ENCODE measurements around the gene ADSS2. TPM values are rescaled to one million over a fixed set of nuclear protein-coding genes. Genes with fewer than 3 reads are reported as not detected.
"Not testable (repeated sequence)": the region's sequence is repeated elsewhere in the genome, so short reads cannot be mapped to it uniquely, and the experiment has no call there.

Gene ADSS2
- total RNA-seq, 2 experiments from 2014 or later = 50.2 to 56.0 TPM

- ChIA-PET POLR2A (no interaction called here), CTCF (no interaction called here)
- DNase-seq = no peak
- intact Hi-C loops (cut with micrococcal nuclease) = no loop called here
- Mint-ChIP-seq H3K4me3 (no peak overlapping the region), H3K9me3 (peaks cover 10% of the 10 kb centered on the region), H3K36me3 (ENCODE audit: low read depth) (peaks cover 3% of the 10 kb centered on the region), H3K27me3 (no peaks in the 10 kb centered on the region), H3K4me1 (ENCODE audit: low read depth) (no peaks in the 10 kb centered on the region), H3K27ac (no peak overlapping the region)
- TF ChIP-seq, protein P1, sequence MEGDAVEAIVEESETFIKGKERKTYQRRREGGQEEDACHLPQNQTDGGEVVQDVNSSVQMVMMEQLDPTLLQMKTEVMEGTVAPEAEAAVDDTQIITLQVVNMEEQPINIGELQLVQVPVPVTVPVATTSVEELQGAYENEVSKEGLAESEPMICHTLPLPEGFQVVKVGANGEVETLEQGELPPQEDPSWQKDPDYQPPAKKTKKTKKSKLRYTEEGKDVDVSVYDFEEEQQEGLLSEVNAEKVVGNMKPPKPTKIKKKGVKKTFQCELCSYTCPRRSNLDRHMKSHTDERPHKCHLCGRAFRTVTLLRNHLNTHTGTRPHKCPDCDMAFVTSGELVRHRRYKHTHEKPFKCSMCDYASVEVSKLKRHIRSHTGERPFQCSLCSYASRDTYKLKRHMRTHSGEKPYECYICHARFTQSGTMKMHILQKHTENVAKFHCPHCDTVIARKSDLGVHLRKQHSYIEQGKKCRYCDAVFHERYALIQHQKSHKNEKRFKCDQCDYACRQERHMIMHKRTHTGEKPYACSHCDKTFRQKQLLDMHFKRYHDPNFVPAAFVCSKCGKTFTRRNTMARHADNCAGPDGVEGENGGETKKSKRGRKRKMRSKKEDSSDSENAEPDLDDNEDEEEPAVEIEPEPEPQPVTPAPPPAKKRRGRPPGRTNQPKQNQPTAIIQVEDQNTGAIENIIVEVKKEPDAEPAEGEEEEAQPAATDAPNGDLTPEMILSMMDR (IDR thresholded peaks at IDR 0.05) = no peak
- ATAC-seq = no peak
Observed at GRCh38 chr1:244367399-244368114, 84.2 kb downstream of the ADSS2 start.

DNA sequence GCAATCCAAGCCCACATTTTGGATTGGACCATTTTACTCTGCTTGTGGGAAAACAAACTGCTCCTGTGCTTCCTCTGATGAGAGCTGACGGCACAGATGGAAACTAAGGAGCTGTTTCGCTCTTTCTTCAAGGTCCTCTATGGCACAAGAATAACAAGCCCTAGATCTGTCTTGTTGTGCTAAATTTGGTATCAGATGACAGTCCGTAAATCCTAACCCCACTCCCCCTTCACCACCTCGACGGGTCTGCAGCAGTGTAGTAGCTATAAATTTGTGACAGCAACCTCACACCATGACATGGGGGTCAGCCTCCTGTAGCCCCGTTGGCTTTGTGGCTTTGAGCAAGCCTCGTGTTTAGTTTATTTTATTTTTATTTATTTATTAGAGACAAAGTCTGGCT lies 85.9 kb downstream of the ADSS2 start:
- Mint-ChIP-seq H3K9me3 (peaks cover 10% of the 10 kb centered on the region), H3K4me3 (no peak overlapping the region), H3K27ac (no peak overlapping the region), H3K36me3 (ENCODE audit: low read depth) (peaks cover 3% of the 10 kb centered on the region), H3K27me3 (no peaks in the 10 kb centered on the region), H3K4me1 (ENCODE audit: low read depth) (no peaks in the 10 kb centered on the region)
- POLR2A ChIA-PET = no interaction called here
- DNase-seq (no peak), ATAC-seq (no peak)
- TF ChIP-seq, protein P1 (IDR thresholded peaks at IDR 0.05) = no peak
- intact Hi-C loops (cut with micrococcal nuclease) = no loop called here
- CTCF ChIA-PET = no interaction called here

DNA sequence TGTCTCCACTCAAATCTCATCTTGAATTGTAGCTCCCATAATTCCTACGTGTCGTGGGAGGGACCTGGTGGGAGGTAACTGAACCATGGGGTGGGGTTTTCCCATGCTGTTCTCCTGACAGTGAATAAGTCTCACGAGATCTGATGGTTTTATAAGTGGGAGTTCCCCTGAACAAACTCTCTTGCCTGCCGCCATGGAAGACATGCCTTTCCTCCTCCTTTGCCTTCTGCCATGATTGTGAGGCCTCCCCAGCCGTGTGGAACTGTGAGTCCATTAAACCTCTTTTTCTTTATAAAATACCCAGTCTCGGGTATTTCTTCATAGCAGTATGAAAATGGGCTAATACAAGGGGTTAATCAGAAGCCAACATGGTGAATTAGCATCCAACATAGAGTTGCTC lies 86.4 kb downstream of the ADSS2 start:
- ATAC-seq; POLR2A ChIA-PET; H3K36me3 Mint-ChIP-seq (ENCODE audit: low read depth); H3K4me3 Mint-ChIP-seq; H3K27ac Mint-ChIP-seq; intact Hi-C loops (cut with micrococcal nuclease); H3K27me3 Mint-ChIP-seq; H3K4me1 Mint-ChIP-seq (ENCODE audit: low read depth); DNase-seq; CTCF ChIA-PET: not testable (repeated sequence)
- peaks cover 10% of the 10 kb centered on the region for H3K9me3 Mint-ChIP-seq

- CTCF ChIA-PET = no interaction called here
- TF ChIP-seq, protein P1 (IDR thresholded peaks at IDR 0.05) = no peak
- H3K36me3 Mint-ChIP-seq (ENCODE audit: low read depth) = peaks cover 3% of the 10 kb centered on the region
- H3K4me1 Mint-ChIP-seq (ENCODE audit: low read depth) = no peaks in the 10 kb centered on the region
- H3K4me3 Mint-ChIP-seq = no peak overlapping the region
- ATAC-seq (no peak), DNase-seq (no peak)
- intact Hi-C loops (cut with micrococcal nuclease) = no loop called here
- H3K27me3 Mint-ChIP-seq = no peaks in the 10 kb centered on the region
- no peak overlapping the region for H3K27ac Mint-ChIP-seq
- POLR2A ChIA-PET = no interaction called here
- peaks cover 10% of the 10 kb centered on the region for H3K9me3 Mint-ChIP-seq
Observed at GRCh38 chr1:244362476-244362875, 89.2 kb downstream of the ADSS2 start.

DNA sequence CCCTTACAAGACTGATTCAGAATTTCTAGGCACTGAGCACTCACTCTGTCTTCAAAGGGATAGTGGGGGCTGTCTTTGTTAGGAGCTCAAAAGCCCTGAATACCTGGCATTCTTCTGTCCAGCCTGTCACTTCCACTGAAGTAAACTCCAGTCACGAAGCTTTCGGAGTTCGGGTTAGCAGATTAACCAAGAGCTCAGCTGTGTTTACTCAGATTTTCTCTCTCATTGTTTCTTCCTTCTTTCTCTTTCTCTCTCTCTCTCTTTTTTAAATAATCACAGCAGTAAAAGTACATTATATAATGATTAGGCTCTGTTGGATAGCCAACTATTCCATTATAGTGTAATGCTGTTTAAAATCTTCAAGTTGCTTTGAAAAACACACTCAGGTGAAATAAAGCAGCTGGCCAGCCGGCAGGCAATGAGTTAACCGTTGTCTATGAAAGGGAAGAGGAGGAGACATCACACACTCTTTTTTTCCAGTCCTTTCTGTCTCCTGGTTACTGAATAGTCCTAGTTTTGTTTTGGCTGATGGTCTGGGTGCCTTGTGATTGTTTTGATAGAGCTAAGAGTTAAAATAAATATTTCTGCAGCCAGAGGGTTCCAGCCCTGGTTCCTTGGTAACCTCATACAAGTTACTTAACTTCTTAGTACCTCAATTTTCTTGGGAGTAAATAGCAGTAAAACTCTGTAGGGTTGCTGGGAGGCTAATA lies 89.8 kb downstream of the ADSS2 start:
- no peaks in the 10 kb centered on the region for H3K4me1 Mint-ChIP-seq (ENCODE audit: low read depth)
- ChIA-PET POLR2A (no interaction called here), CTCF (no interaction called here)
- TF ChIP-seq, protein P1 (IDR thresholded peaks at IDR 0.05) = no peak
- no peaks in the 10 kb centered on the region for H3K27me3 Mint-ChIP-seq
- intact Hi-C loops (cut with micrococcal nuclease) = no loop called here
- ATAC-seq = no peak
- H3K4me3 Mint-ChIP-seq = no peak overlapping the region
- peaks cover 3% of the 10 kb centered on the region for H3K36me3 Mint-ChIP-seq (ENCODE audit: low read depth)
- peaks cover 10% of the 10 kb centered on the region for H3K9me3 Mint-ChIP-seq
- no peak for DNase-seq
- H3K27ac Mint-ChIP-seq = no peak overlapping the region

Other genes with a start within 250 kb of the ADSS2 start
- gene CATSPERE, start 9.4 kb upstream of the ADSS2 start, total RNA-seq = under 1 TPM; 0.20 to 0.58 TPM
- gene DESI2, start 201.2 kb upstream of the ADSS2 start, total RNA-seq = 10 to 100 TPM; 30.4 to 31.1 TPM